Upper lobe of right lung (tissue), 1 donor: ENCODE results near the gene FHIT. TPM values are rescaled to one million over a fixed set of nuclear protein-coding genes. Genes with fewer than 3 reads are reported as not detected.

Source experiments
- ATAC-seq: fragments of 200-7000 bp; cut with Tn5 transposase; one replicate; pipeline ENCODE4 v1.9.1; 2020; ENCODE audit warnings: mild to moderate bottlenecking, moderate library complexity
- DNase-seq: peaks from one replicate; pipeline ENCODE4 v3.0.0-alpha.2; 2020
- H3K27ac ChIP-seq: fragments of 200-600 bp; one replicate; pipeline ENCODE4 v1.8.0; 2022
- H3K27me3 ChIP-seq: fragments of 200-600 bp; one replicate; pipeline ENCODE4 v1.8.0; 2022; ENCODE audit warnings: mild to moderate bottlenecking
- H3K36me3 ChIP-seq: fragments of 200-600 bp; one replicate; pipeline ENCODE4 v1.8.0; 2022
- H3K4me1 ChIP-seq: fragments of 200-600 bp; one replicate; pipeline ENCODE4 v1.8.0; 2022
- H3K4me3 ChIP-seq: fragments of 200-600 bp; one replicate; pipeline ENCODE4 v1.8.0; 2022; ENCODE audit warnings: mild to moderate bottlenecking
- H3K9me3 ChIP-seq: fragments of 200-600 bp; one replicate; pipeline ENCODE4 v1.8.0; 2022
- CTCF ChIP-seq: fragments of 200-600 bp; IDR thresholded peaks from one replicate; pipeline ENCODE4 v1.8.0; 2022; ENCODE audit warnings: antibody characterized with exemption
- intact Hi-C: fragments of 100-400 bp; cut with DNase I; formaldehyde crosslinking; loops from one replicate; pipeline ENCODE4 v1.11.0; 2022
- total RNA-seq: library from RNA; stranded (reverse); fragmentation: NEBNext Ultra II Directional; extraction: Animal tissue kit (Norgen Biotek cat#: 25700); gene quantifications from one replicate; pipeline ENCODE4 v1.2.1, GENCODE V29; 2021
- donor health status: DM: no; HTN: yes; CAD: no; lungs with severe emphysema.

FHIT gene
- total RNA-seq, 1 donor from 2014 or later, result 9.6 TPM

GRCh38 chr3:59850417-59850816 is 1400.8 kb downstream of the FHIT start:
- H3K27ac ChIP-seq, result no peak overlapping the region
- TF ChIP-seq CTCF, result no peak
- ATAC-seq (no peak), DNase-seq (no peak)
- H3K9me3 ChIP-seq, result no peaks in the 10 kb centered on the region
- no peaks in the 10 kb centered on the region for H3K27me3 ChIP-seq
- H3K4me3 ChIP-seq, result no peak overlapping the region
- H3K4me1 ChIP-seq, result no peaks in the 10 kb centered on the region
- H3K36me3 ChIP-seq, result no peaks in the 10 kb centered on the region
- intact Hi-C loops, result no loop called here

DNA sequence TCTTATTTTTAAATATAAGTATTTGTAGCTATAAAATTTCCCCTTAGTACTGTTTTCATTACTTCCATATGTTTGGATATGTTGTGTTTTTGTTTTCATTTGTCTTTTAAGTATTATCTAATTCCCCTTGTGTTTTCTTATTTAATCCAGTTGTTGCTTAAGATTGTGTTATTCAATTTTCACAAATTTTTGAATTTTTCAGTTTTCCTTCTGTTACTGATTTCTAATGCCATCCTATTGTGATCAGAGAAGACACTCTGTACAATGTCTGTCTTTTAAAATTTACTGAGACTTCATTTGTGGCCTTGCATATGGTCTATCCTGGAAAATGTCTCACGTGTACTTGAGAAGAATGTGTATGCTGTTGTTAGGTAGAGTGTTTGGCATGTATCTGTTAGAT is 1405.9 kb downstream of the FHIT start:
- no peak for TF ChIP-seq CTCF
- H3K27me3 ChIP-seq, result no peaks in the 10 kb centered on the region
- no peaks in the 10 kb centered on the region for H3K4me1 ChIP-seq
- no peak overlapping the region for H3K4me3 ChIP-seq
- intact Hi-C loops, result no loop called here
- no peaks in the 10 kb centered on the region for H3K36me3 ChIP-seq
- no peaks in the 10 kb centered on the region for H3K9me3 ChIP-seq
- no peak for ATAC-seq
- DNase-seq, result no peak
- H3K27ac ChIP-seq, result no peak overlapping the region

DNA sequence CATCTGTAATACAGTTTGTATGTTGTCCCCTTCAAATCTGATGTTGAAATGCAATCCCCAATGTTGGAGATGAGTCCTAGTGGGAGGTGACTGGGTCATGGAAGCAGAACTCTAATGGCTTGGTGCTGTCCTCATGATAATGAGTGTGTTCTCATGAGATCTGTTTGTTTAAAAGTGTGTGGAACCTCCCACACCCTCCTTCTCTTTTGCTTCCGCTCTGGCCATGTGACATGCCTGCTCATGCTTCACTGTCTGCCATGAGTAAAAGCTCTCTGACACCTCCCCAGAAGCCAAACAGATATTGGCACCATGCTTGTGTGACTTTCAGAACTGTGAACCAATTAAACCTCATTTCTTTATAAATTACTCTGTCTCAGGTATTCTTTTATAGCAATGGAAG is 1407.4 kb downstream of the FHIT start:
- no peak overlapping the region for H3K27ac ChIP-seq
- no peak overlapping the region for H3K4me3 ChIP-seq
- no peaks in the 10 kb centered on the region for H3K4me1 ChIP-seq
- TF ChIP-seq CTCF, result no peak
- DNase-seq, result no peak
- peak; percentile 46 for ATAC-seq
- intact Hi-C loops, result no loop called here
- no peaks in the 10 kb centered on the region for H3K36me3 ChIP-seq
- no peaks in the 10 kb centered on the region for H3K27me3 ChIP-seq
- no peaks in the 10 kb centered on the region for H3K9me3 ChIP-seq

- Histone ChIP-seq H3K36me3 (no peaks in the 10 kb centered on the region), H3K4me1 (no peaks in the 10 kb centered on the region), H3K4me3 (no peak overlapping the region), H3K27ac (no peak overlapping the region), H3K27me3 (no peaks in the 10 kb centered on the region), H3K9me3 (no peaks in the 10 kb centered on the region)
- intact Hi-C loops, result no loop called here
- DNase-seq (no peak), ATAC-seq (no peak)
- TF ChIP-seq CTCF, result no peak
These were observed 1411.3 kb downstream of the FHIT start for GRCh38 chr3:59839810-59840515.

DNA sequence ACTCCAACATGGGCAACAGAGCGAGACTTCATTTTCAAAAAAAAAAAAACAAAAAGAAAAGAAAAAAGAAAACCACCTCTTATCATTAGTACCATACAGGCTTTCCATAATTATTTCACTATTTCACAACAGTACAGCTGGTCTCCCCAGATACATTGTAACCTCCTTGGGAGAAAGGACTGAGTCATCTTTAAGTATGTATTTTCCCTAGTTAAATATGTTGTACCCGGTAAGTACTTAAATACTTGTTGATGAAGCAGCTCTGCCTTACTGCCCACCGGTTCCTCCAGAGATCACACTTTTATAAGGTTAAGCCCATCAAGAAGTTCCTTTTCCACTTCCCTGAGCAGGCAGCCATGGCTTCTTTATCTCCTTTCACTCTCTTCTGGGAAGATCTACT is 1412.0 kb downstream of the FHIT start:
- Histone ChIP-seq H3K9me3 (no peaks in the 10 kb centered on the region), H3K4me3 (no peak overlapping the region), H3K36me3 (no peaks in the 10 kb centered on the region), H3K27ac (no peak overlapping the region), H3K4me1 (no peaks in the 10 kb centered on the region), H3K27me3 (no peaks in the 10 kb centered on the region)
- intact Hi-C loops, result no loop called here
- DNase-seq (no peak), ATAC-seq (no peak)
- no peak for TF ChIP-seq CTCF

- no peak overlapping the region for H3K27ac ChIP-seq
- no peak for ATAC-seq
- intact Hi-C loops, result no loop called here
- H3K4me1 ChIP-seq, result no peaks in the 10 kb centered on the region
- H3K36me3 ChIP-seq, result no peaks in the 10 kb centered on the region
- H3K27me3 ChIP-seq, result no peaks in the 10 kb centered on the region
- H3K4me3 ChIP-seq, result no peak overlapping the region
- no peak for DNase-seq
- H3K9me3 ChIP-seq, result no peaks in the 10 kb centered on the region
- TF ChIP-seq CTCF, result no peak
These were observed 1414.7 kb downstream of the FHIT start for GRCh38 chr3:59836531-59836930.
